ENCODE data around the gene CAPN11.

Gene CAPN11

GRCh38 chr6:44145839-44146238 is 12.8 kb upstream of the CAPN11 start:
- Histone ChIP-seq H3K9ac (ENCODE audit: low read length) (no peak overlapping the region), H3K9me3 (ENCODE audit: insufficient read depth, low read length) (no peaks in the 10 kb centered on the region), H3K27me3 (ENCODE audit: low read length) (no peaks in the 10 kb centered on the region), H3K9me2 (replicated peaks; ENCODE audit: insufficient read depth, low read length) (no peaks in the 10 kb centered on the region), H3K4me2 (ENCODE audit: low read depth, low read length, poor library complexity, severe bottlenecking) (no peak overlapping the region), H3K79me2 (ENCODE audit: insufficient read depth, low read length) (no peaks in the 10 kb centered on the region), H2AFZ (ENCODE audit: low read depth, low read length, severe bottlenecking) (no peak overlapping the region), H3K36me3 (ENCODE audit: low read length) (no peaks in the 10 kb centered on the region), H3K27ac (ENCODE audit: low read depth, low read length) (no peak overlapping the region), H3K4me3 (ENCODE audit: insufficient read depth, low read length, poor library complexity, severe bottlenecking) (no peak overlapping the region), H3F3A (ENCODE audit: insufficient read depth) (no peaks in the 10 kb centered on the region), H4K20me1 (ENCODE audit: low read depth, low read length) (no peaks in the 10 kb centered on the region)
- TF ChIP-seq CTCF (IDR thresholded peaks at IDR 0.05; ENCODE audit: insufficient read depth, low read length, poor library complexity, severe bottlenecking) (no peak), EZH2phosphoT487 (conservative IDR thresholded peaks at IDR 0.05; ENCODE audit: low read length) (no peak)

- H3K27ac ChIP-seq (ENCODE audit: low read depth, low read length): no peak overlapping the region
- H4K20me1 ChIP-seq (ENCODE audit: low read depth, low read length): no peaks in the 10 kb centered on the region
- no peak overlapping the region for H3K9ac ChIP-seq (ENCODE audit: low read length)
- no peak for TF ChIP-seq EZH2phosphoT487 (conservative IDR thresholded peaks at IDR 0.05; ENCODE audit: low read length)
- TF ChIP-seq CTCF (IDR thresholded peaks at IDR 0.05; ENCODE audit: insufficient read depth, low read length, poor library complexity, severe bottlenecking): no peak
- no peaks in the 10 kb centered on the region for H3K27me3 ChIP-seq (ENCODE audit: low read length)
- no peak overlapping the region for H3K4me2 ChIP-seq (ENCODE audit: low read depth, low read length, poor library complexity, severe bottlenecking)
- H3K36me3 ChIP-seq (ENCODE audit: low read length): no peaks in the 10 kb centered on the region
- H3K9me3 ChIP-seq (ENCODE audit: insufficient read depth, low read length): no peaks in the 10 kb centered on the region
- H3K9me2 ChIP-seq (replicated peaks; ENCODE audit: insufficient read depth, low read length): no peaks in the 10 kb centered on the region
- no peak overlapping the region for H2AFZ ChIP-seq (ENCODE audit: low read depth, low read length, severe bottlenecking)
- H3F3A ChIP-seq (ENCODE audit: insufficient read depth): no peaks in the 10 kb centered on the region
- H3K79me2 ChIP-seq (ENCODE audit: insufficient read depth, low read length): no peaks in the 10 kb centered on the region
- H3K4me3 ChIP-seq (ENCODE audit: insufficient read depth, low read length, poor library complexity, severe bottlenecking): no peak overlapping the region
These were observed 11.9 kb upstream of the CAPN11 start for GRCh38 chr6:44146685-44147084.

GRCh38 chr6:44147256-44147655 is 11.4 kb upstream of the CAPN11 start:
- Histone ChIP-seq H3K4me3 (ENCODE audit: insufficient read depth, low read length, poor library complexity, severe bottlenecking) (no peak overlapping the region), H3K36me3 (ENCODE audit: low read length) (no peaks in the 10 kb centered on the region), H3K27me3 (ENCODE audit: low read length) (no peaks in the 10 kb centered on the region), H4K20me1 (ENCODE audit: low read depth, low read length) (no peaks in the 10 kb centered on the region), H3K79me2 (ENCODE audit: insufficient read depth, low read length) (no peaks in the 10 kb centered on the region), H3K9me2 (replicated peaks; ENCODE audit: insufficient read depth, low read length) (no peaks in the 10 kb centered on the region), H2AFZ (ENCODE audit: low read depth, low read length, severe bottlenecking) (no peak overlapping the region), H3K9me3 (ENCODE audit: insufficient read depth, low read length) (no peaks in the 10 kb centered on the region), H3K4me2 (ENCODE audit: low read depth, low read length, poor library complexity, severe bottlenecking) (no peak overlapping the region), H3F3A (ENCODE audit: insufficient read depth) (no peaks in the 10 kb centered on the region), H3K27ac (ENCODE audit: low read depth, low read length) (no peak overlapping the region), H3K9ac (ENCODE audit: low read length) (no peak overlapping the region)
- TF ChIP-seq CTCF (IDR thresholded peaks at IDR 0.05; ENCODE audit: insufficient read depth, low read length, poor library complexity, severe bottlenecking) (no peak), EZH2phosphoT487 (conservative IDR thresholded peaks at IDR 0.05; ENCODE audit: low read length) (no peak)

Measured in SU-DHL-6 (cell line).